GM13976 (cell line): ENCODE results near the gene HIGD1A.
A peak's percentile ranks its signal among the peaks of the same experiment; 100 is the strongest.

Experiments used
- DNase-seq: peaks from one replicate; pipeline ENCODE4 v3.0.0; 2012; ENCODE audit warnings: low spot score
- in situ Hi-C: fragments of 300-500 bp; cut with MboI; formaldehyde crosslinking; loops from one replicate; pipeline ENCODE4 v1.12.0; 2022; ENCODE audit warnings: low sequenced_read_pairs, mixed read lengths, inconsistent platforms; ENCODE audit not compliant: unreplicated experiment
- TF ChIP-seq, protein P1 (sequence below): IDR thresholded peaks from 2 replicates; pipeline ENCODE4 v1.5.1; 2012; ENCODE audit warnings: borderline replicate concordance, mild to moderate bottlenecking; ENCODE audit not compliant: insufficient read depth; ENCODE audit errors: extremely low read depth, missing control alignments, control extremely low read depth

HIGD1A gene

DNA sequence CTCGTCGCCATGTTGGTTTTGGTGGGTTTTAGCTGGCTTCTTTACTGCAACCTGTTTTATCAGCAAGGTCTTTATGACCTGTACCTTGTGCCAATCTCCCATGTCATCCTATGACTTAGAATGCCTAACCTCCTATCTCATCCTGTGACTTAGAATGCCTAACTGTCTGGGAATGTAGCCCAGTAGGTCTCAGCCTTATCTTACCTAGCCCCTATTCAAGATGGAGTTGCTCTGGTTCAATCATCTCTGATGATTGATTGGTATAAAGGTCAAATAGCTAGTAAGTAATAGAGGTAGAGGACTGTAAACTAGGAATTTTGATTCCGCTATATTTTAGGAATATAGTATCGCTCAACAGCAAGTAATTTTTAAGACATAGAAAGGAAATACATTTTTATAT is 3.6 kb upstream of the HIGD1A start:
- TF ChIP-seq, protein P1, sequence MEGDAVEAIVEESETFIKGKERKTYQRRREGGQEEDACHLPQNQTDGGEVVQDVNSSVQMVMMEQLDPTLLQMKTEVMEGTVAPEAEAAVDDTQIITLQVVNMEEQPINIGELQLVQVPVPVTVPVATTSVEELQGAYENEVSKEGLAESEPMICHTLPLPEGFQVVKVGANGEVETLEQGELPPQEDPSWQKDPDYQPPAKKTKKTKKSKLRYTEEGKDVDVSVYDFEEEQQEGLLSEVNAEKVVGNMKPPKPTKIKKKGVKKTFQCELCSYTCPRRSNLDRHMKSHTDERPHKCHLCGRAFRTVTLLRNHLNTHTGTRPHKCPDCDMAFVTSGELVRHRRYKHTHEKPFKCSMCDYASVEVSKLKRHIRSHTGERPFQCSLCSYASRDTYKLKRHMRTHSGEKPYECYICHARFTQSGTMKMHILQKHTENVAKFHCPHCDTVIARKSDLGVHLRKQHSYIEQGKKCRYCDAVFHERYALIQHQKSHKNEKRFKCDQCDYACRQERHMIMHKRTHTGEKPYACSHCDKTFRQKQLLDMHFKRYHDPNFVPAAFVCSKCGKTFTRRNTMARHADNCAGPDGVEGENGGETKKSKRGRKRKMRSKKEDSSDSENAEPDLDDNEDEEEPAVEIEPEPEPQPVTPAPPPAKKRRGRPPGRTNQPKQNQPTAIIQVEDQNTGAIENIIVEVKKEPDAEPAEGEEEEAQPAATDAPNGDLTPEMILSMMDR: no peak
- in situ Hi-C loops: no loop called here
- DNase-seq: no peak

DNA sequence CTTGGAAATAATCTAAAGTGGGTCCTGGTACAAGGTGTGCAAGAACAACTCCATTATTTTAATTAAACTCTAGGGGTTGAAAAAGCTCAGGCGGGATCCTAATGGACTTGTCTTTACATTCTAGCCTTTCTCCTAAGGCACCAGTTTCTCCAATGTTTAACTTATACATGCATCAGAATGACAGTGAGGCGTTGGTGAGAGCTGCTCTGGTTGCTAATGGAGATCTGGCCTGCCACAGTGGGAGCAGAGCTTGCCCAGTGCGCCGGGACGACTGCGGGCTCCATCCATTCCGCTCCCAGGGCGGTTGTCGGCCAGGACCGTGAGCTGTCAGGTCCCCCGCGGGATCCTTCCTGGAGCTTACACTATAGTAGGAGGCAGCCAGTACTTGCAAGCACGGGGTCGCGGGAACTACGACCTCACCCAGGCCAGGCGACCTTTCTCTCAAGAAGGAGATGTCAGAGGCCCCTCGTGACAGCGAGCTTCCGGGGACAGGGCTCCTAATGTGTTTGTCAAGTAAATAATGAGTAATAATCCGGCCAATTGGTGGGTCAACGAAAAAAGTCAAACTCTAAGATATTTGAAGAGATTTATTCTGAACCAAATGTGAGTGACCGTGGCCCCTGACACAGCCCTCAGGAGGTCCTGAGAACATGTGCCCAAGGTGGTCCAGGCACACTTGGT is 991 bp upstream of the HIGD1A start:
- TF ChIP-seq, protein P1: no peak
- DNase-seq: peak; percentile 31
- in situ Hi-C loops: no loop called here

DNA sequence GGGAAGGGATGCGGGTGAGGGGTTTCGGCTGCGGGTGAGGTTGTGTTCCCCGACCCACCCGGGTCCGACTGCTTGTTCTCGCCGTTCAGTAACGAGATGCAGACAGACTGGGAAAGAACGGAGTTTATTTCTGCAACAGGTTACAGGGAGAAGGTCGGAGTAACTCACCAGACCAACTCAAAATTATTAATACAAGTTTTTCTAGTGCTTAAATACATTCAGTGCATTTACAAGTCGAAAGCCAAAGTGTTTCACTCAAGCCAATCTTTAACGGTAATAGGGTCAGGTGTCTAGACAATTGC is 492 bp upstream of the HIGD1A start:
- in situ Hi-C loops: no loop called here
- DNase-seq: no peak
- TF ChIP-seq, protein P1: no peak

DNA sequence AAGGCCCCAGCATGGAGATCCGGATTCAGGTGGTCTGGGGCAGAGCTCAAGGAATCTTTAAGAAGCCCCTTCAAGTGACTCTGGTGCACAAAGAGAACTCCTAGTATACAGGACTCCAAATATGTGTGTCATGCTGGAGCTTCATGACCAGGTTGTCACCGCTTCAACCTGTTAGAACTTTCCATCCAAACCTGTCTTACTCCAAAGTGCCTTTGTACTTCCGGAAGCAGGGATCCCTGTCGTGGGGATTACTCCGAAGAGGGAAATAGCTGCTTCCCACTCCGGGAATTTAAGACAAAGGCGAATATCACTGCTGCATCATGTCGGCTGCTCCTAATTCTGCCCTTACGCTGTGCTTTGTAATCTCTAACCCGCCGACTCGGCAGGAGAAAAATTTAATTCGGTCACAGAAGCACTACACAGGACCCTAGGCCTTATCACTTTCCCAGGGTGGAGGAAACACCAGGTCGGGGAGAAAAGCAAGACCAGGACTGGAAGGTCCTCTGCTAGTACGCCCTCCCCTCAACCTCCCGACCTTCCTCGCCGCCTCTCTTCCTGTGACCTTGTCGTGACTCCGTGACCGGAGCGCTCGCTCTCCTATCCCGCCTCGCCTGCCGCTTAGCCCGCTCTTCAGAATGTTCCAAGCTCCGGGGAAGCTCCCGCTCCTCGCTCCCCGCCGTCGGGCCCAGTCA is 730 bp downstream of the HIGD1A start:
- no peak for DNase-seq
- TF ChIP-seq, protein P1: no peak
- in situ Hi-C loops: no loop called here

DNA sequence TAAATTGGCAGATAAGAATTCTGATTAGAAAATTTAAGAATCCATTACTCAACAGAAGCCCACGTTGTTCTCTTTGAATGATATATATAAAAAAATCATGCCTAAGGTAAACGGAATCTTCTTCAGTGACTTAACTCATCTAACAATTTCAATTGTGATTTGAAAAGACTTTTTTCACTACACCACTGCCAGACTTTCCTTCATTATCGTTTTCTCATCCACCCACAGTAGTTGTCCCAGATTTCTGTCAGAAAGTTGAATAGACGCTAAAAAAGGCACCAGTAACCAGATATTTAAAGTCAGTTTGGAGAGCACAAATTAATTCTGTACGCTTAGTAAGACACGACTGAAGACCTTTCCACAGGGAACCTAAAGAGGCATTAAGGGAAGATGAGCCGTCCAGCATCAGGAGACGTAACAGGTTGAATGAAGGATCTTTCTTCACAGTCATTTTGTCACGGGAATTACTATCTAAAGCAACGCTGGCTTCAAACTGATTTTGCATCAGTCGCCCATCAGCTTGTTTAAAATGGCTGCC is 1.3 kb downstream of the HIGD1A start:
- no peak for DNase-seq
- TF ChIP-seq, protein P1: no peak
- in situ Hi-C loops: no loop called here

DNA sequence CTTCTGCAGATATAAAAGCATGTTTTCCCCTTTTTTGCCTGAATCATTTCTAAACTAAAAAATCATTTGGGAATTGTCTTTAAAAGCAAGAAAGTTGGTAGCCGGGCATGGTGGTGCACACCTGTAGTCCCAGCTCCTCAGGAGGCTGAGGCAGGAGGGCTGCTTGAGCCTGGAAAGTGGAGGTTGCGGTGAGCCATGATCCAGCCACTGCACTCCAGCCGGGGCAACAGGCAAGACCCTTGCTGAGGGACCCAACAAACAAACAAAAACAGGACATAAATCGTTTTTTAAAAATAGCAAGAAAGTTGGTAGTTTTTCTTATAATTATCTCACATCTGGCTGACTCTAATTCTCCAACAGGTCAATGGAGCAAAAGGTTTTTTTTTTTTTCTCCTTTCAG is 2.5 kb downstream of the HIGD1A start:
- TF ChIP-seq, protein P1: no peak
- no peak for DNase-seq
- in situ Hi-C loops: no loop called here
